ENCODE data around the gene KCND3.

GRCh38 chr1:112026016-112026415 lies 36.5 kb upstream of the KCND3 start:
- no peak for TF ChIP-seq CTCF (conservative IDR thresholded peaks at IDR 0.05; ENCODE audit: low read depth, low read length)
- no peak for TF ChIP-seq POLR2A (IDR thresholded peaks at IDR 0.05; ENCODE audit: low read depth, low read length)
- TF ChIP-seq MAZ (IDR thresholded peaks at IDR 0.05; ENCODE audit: borderline replicate concordance, low read depth, low read length), result no peak
- TF ChIP-seq RFX5 (IDR thresholded peaks at IDR 0.05; ENCODE audit: low read depth, low read length), result no peak
- no peak for TF ChIP-seq RAD21 (IDR thresholded peaks at IDR 0.05; ENCODE audit: low read length)
- TF ChIP-seq MAFK (IDR thresholded peaks at IDR 0.05; ENCODE audit: low read depth, low read length), result no peak
- TF ChIP-seq CEBPB (IDR thresholded peaks at IDR 0.05; ENCODE audit: low read depth, low read length), result no peak
- TF ChIP-seq MXI1 (IDR thresholded peaks at IDR 0.05; ENCODE audit: borderline replicate concordance, low read depth, low read length), result no peak
- TF ChIP-seq NFE2L2 (IDR thresholded peaks at IDR 0.05; ENCODE audit: low read depth, low read length), result no peak
- no peak for TF ChIP-seq RCOR1 (IDR thresholded peaks at IDR 0.05; ENCODE audit: insufficient replicate concordance, low read length)

Measured in IMR-90 (cell line).